SK-N-MC (cell line): ENCODE results near the gene FAM9B.

Experiments used
- DNase-seq: peaks from one replicate; pipeline ENCODE4 v3.0.0-alpha.2; 2011; ENCODE audit warnings: low read depth, low spot score
- H3K27ac ChIP-seq: fragments of 200-600 bp; sonication (generic); 2 replicates; pipeline ENCODE4 v1.5.1; 2016; ENCODE audit warnings: mixed run types
- H3K36me3 ChIP-seq: fragments of 200-600 bp; sonication (generic); 2 replicates; pipeline ENCODE4 v1.6.1; 2017; ENCODE audit warnings: antibody characterized with exemption, low read length, mixed read lengths; ENCODE audit not compliant: insufficient read depth
- H3K4me3 ChIP-seq: fragments of 200-600 bp; sonication (generic); 2 replicates; pipeline ENCODE4 v1.5.1; 2016
- H3K9ac ChIP-seq: fragments of 200-600 bp; sonication (generic); 2 replicates; pipeline ENCODE4 v1.8.0; 2017; ENCODE audit warnings: mixed run types, mixed read lengths; ENCODE audit not compliant: insufficient read length
- H3K9me3 ChIP-seq: fragments of 200-600 bp; sonication (generic); 2 replicates; pipeline ENCODE4 v1.6.1; 2017; ENCODE audit warnings: low read depth, mild to moderate bottlenecking, antibody characterized with exemption, low read length, moderate library complexity, mixed read lengths
- EZH2 ChIP-seq: fragments of 200-600 bp; sonication (generic); IDR thresholded peaks from one replicate; pipeline ENCODE4 v1.6.1; 2017; ENCODE audit warnings: antibody characterized with exemption
- FOXP2 ChIP-seq: optimal IDR thresholded peaks from 2 replicates; pipeline ENCODE3; 2011; ENCODE audit warnings: mild to moderate bottlenecking, moderate library complexity; ENCODE audit not compliant: insufficient read depth; ENCODE audit errors: extremely low read length, control extremely low read depth
- POLR2AphosphoS5 ChIP-seq: IDR thresholded peaks from 2 replicates; pipeline ENCODE4 v1.6.1; 2012; ENCODE audit warnings: mild to moderate bottlenecking, low read depth, low read length, borderline replicate concordance

The FAM9B gene

DNA sequence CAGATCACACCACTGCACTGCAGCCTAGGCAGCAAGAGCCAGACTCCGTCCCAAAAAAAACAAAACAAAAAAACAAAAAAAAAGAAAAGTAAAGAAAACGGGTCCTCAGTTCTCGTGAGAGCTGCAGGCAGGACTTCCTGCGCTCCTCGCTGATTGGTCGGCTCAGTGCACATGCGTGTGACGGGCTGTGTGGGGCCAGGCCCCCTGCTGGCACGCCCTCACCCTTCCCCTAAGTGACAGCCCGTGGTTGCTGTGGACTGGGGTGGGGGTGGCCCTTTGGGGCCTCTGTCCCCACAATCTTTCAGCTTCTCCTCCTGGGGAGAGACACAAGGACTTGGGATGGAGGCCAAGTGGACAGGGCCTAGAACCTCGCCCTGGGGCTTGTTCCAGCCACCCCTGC, at the start of gene FAM9B:
Gene FAM9B, minus strand, starts transcription at position 139 of the 400 bp plus-strand sequence. CDS start 1,141 bp downstream, outside the sequence.
- Histone ChIP-seq H3K9me3 (no peaks in the 10 kb centered on the region), H3K4me3 (no peak within 1 kb of the TSS), H3K9ac (no peak within 1 kb of the TSS), H3K27ac (no peak within 1 kb of the TSS), H3K36me3 (no peaks in the 10 kb centered on the region)
- TF ChIP-seq EZH2 (no peak), FOXP2 (no peak), POLR2AphosphoS5 (no peak)
- no peak for DNase-seq

DNA sequence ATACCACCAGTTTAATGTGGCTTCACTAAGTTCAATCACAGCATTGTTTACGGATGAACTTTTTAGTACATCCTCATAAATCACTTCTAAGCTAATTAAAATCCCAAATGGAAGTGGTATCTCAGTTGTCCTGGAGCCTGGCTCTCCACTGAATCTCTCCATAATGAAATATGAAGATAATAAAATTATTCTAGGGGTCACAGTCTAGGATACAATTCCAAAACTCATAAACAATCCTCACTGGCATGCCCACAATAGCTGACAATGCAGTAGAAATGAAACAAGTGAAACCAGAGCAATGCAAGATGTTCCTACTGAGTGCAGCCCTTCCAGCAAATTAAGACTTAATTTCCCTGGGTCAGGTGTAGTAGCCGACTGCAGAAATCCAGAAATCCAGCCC, 47.3 kb upstream of the FAM9B start:
- Histone ChIP-seq H3K4me3 (no peak overlapping the region), H3K36me3 (no peaks in the 10 kb centered on the region), H3K9me3 (no peaks in the 10 kb centered on the region), H3K9ac (no peak overlapping the region), H3K27ac (no peak overlapping the region)
- DNase-seq: no peak
- TF ChIP-seq EZH2: no peak
- no peak for TF ChIP-seq FOXP2
- no peak for TF ChIP-seq POLR2AphosphoS5

GRCh38 chrX:9074326-9074725, 40.4 kb upstream of the FAM9B start:
- H3K4me3 ChIP-seq: no peak overlapping the region
- no peak overlapping the region for H3K27ac ChIP-seq
- TF ChIP-seq EZH2 (no peak), POLR2AphosphoS5 (no peak), FOXP2 (no peak)
- DNase-seq: no peak
- H3K9ac ChIP-seq: no peak overlapping the region
- no peaks in the 10 kb centered on the region for H3K36me3 ChIP-seq
- no peaks in the 10 kb centered on the region for H3K9me3 ChIP-seq

GRCh38 chrX:9072281-9072680, 38.4 kb upstream of the FAM9B start:
- H3K9me3 ChIP-seq: no peaks in the 10 kb centered on the region
- no peak for TF ChIP-seq EZH2
- no peak overlapping the region for H3K4me3 ChIP-seq
- no peak overlapping the region for H3K9ac ChIP-seq
- DNase-seq: no peak
- H3K36me3 ChIP-seq: no peaks in the 10 kb centered on the region
- no peak overlapping the region for H3K27ac ChIP-seq

DNA sequence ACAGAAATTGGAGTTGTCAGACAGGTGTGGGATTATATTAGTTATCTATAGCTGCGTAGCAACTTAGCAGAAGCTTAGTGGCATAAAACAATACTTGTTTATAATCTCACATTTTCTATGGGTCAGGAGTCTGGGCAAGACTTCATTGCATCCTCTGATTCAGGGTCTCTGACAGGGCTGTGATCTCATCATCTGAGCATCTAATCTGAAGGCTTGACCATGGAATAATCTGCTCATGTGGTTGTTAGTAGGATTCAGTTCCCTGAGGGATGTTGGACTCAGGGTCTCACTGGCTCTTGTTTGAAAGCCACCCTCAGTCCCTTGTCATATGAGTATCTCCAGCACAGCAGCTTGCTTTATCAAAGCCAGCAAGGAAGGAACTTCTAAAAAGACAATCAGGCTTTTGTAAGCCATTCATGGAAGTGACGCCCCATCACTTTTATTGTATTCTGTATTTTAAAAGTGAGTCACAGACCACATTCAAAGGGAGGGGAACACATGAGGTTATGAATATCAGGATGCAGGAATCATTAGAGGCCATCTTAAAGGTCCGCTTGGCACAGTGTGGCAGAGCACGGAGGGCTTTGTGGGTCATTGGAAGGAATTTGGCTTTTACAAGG, 37.2 kb upstream of the FAM9B start:
- no peak overlapping the region for H3K27ac ChIP-seq
- TF ChIP-seq FOXP2: no peak
- no peaks in the 10 kb centered on the region for H3K9me3 ChIP-seq
- no peaks in the 10 kb centered on the region for H3K36me3 ChIP-seq
- no peak overlapping the region for H3K9ac ChIP-seq
- H3K4me3 ChIP-seq: no peak overlapping the region
- no peak for DNase-seq

- TF ChIP-seq EZH2 (no peak), POLR2AphosphoS5 (no peak), FOXP2 (no peak)
- no peak overlapping the region for H3K27ac ChIP-seq
Observed at GRCh38 chrX:9069573-9069972, 35.6 kb upstream of the FAM9B start.

GRCh38 chrX:9064694-9065093, 30.8 kb upstream of the FAM9B start:
- no peaks in the 10 kb centered on the region for H3K9me3 ChIP-seq
- DNase-seq: no peak
- no peak overlapping the region for H3K9ac ChIP-seq
- no peak overlapping the region for H3K4me3 ChIP-seq
- H3K36me3 ChIP-seq: no peaks in the 10 kb centered on the region
- H3K27ac ChIP-seq: no peak overlapping the region
- TF ChIP-seq POLR2AphosphoS5 (no peak), EZH2 (no peak), FOXP2 (no peak)

More at GRCh38 chrX:9069573-9069972, 35.6 kb upstream of the FAM9B start:
- H3K4me3 ChIP-seq: no peak overlapping the region
- DNase-seq: no peak
- no peaks in the 10 kb centered on the region for H3K9me3 ChIP-seq
- no peaks in the 10 kb centered on the region for H3K36me3 ChIP-seq
- H3K9ac ChIP-seq: no peak overlapping the region

- TF ChIP-seq FOXP2 (no peak), EZH2 (no peak), POLR2AphosphoS5 (no peak)
- Histone ChIP-seq H3K9me3 (no peaks in the 10 kb centered on the region), H3K36me3 (no peaks in the 10 kb centered on the region), H3K27ac (no peak overlapping the region), H3K9ac (no peak overlapping the region), H3K4me3 (no peak overlapping the region)
- no peak for DNase-seq
Observed at GRCh38 chrX:9062641-9063040, 28.7 kb upstream of the FAM9B start.

DNA sequence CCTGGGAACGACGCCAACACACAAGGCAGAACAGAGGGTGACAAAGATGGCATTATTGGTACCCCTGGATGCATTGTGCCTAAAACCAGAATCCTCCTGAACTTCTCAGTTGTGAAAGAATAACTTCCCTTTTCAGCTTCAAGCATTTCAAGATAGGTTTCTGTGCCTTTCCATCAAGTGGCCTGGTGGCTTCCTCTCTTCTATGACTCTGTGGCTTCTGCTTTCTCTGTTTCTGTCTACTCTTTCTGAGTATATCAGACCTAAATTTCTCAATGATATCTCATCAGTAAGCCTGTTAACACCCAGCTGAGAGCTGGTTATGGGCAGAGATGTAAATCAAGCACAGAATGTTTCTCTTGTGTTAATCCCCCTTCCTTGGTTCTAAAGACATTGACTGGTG, 21.4 kb upstream of the FAM9B start:
- Histone ChIP-seq H3K36me3 (no peaks in the 10 kb centered on the region), H3K9me3 (no peaks in the 10 kb centered on the region), H3K27ac (no peak overlapping the region), H3K4me3 (no peak overlapping the region), H3K9ac (no peak overlapping the region)
- no peak for DNase-seq
- TF ChIP-seq POLR2AphosphoS5 (no peak), FOXP2 (no peak), EZH2 (no peak)
